ENCODE data around the gene ZNF492.
"Not testable (repeated sequence)": the region's sequence is repeated elsewhere in the genome, so short reads cannot be mapped to it uniquely, and the experiment has no call there.

Gene ZNF492
- 3.2 reads per million, percentile 12 among the genes with 10 or more reads in this experiment for total RNA-seq

- DNase-seq = peak; percentile 79
Observed at GRCh38 chr19:22633706-22634449, at the start of gene ZNF492. Gene ZNF492, plus strand, starts transcription at chr19:22634324. Its CDS starts 19,076 bp downstream, at chr19:22653400.

GRCh38 chr19:22595422-22595821 lies 38.7 kb upstream of the ZNF492 start:
- no peak for DNase-seq

GRCh38 chr19:22595918-22596341 lies 38.2 kb upstream of the ZNF492 start:
- no peak for DNase-seq

GRCh38 chr19:22600690-22601648 lies 33.2 kb upstream of the ZNF492 start:
- DNase-seq = no peak

- no peak for DNase-seq
Observed at GRCh38 chr19:22601906-22602630, 32.1 kb upstream of the ZNF492 start.

- no peak for DNase-seq
Observed at GRCh38 chr19:22602631-22603272, 31.4 kb upstream of the ZNF492 start.

GRCh38 chr19:22603518-22604440 lies 30.3 kb upstream of the ZNF492 start:
- no peak for DNase-seq

- DNase-seq = no peak
Observed at GRCh38 chr19:22604571-22605274, 29.4 kb upstream of the ZNF492 start.

- no peak for DNase-seq
Observed at GRCh38 chr19:22605275-22606211, 28.6 kb upstream of the ZNF492 start.

GRCh38 chr19:22606212-22606553 lies 27.9 kb upstream of the ZNF492 start:
- no peak for DNase-seq

- DNase-seq = no peak
Observed at GRCh38 chr19:22606954-22607652, 27.0 kb upstream of the ZNF492 start.

GRCh38 chr19:22607653-22608430 lies 26.3 kb upstream of the ZNF492 start:
- DNase-seq = no peak

- no peak for DNase-seq
Observed at GRCh38 chr19:22608441-22608840, 25.7 kb upstream of the ZNF492 start.

- no peak for DNase-seq
Observed at GRCh38 chr19:22609630-22610029, 24.5 kb upstream of the ZNF492 start.

GRCh38 chr19:22610121-22610520 lies 24.0 kb upstream of the ZNF492 start:
- DNase-seq = no peak

GRCh38 chr19:22612316-22612715 lies 21.8 kb upstream of the ZNF492 start:
- no peak for DNase-seq

- DNase-seq = no peak
Observed at GRCh38 chr19:22616659-22617058, 17.5 kb upstream of the ZNF492 start.

- not testable (repeated sequence) for DNase-seq
Observed at GRCh38 chr19:22617181-22617580, 16.9 kb upstream of the ZNF492 start.
